ENCODE measurements around the gene RDH11. TPM values are rescaled to one million over a fixed set of nuclear protein-coding genes. Genes with fewer than 3 reads are reported as not detected.

The RDH11 gene
- total and polyA plus RNA-seq, 2 donors (not counting 3 experiments of a cell fraction or from before 2014, with no cell fraction given) = 79.8 to 93.2 TPM

GRCh38 chr14:67722293-67722692 lies 26.7 kb upstream of the RDH11 start:
- no peak overlapping the region for H2AFZ ChIP-seq (ENCODE audit: low read depth, low read length)
- H3K9me3 ChIP-seq (replicated peaks; ENCODE audit: control insufficient read depth, insufficient read depth, low read length) = no peaks in the 10 kb centered on the region
- no peaks in the 10 kb centered on the region for H3K79me2 ChIP-seq (ENCODE audit: control insufficient read depth, insufficient read depth, low read length)
- H3K4me2 ChIP-seq (ENCODE audit: insufficient read depth, low read length) = no peak overlapping the region
- intact Hi-C loops (cut with micrococcal nuclease) = no loop called here
- ChIA-PET CTCF (interaction anchor here (0.6 to 2.0 kb wide), 5 partner anchors 8 to 195 kb away, joined by 3 to 9 read pairs (median 5); partner anchors contain the start of gene PIGH), POLR2A (interaction anchor here (1.3 kb wide), 1 partner anchor 27 kb away, joined by 3 read pairs; the partner anchor contains the start of gene RDH11)
- H4K20me1 ChIP-seq (replicated peaks; ENCODE audit: control insufficient read depth, extremely low read depth, insufficient read depth, low read length) = no peaks in the 10 kb centered on the region
- no TSS peak for BruUV-seq (replicated peaks)
- no peak overlapping the region for H3K27ac ChIP-seq (ENCODE audit: insufficient read depth, low read depth, low read length)
- no peak for FAIRE-seq
- H3K4me1 ChIP-seq (ENCODE audit: control insufficient read depth, extremely low read depth, insufficient read depth, low read length) = no peaks in the 10 kb centered on the region
- dilution Hi-C loops (cut with MboI; ENCODE audit: extremely low pct_ligation_motif_present, low sequenced_read_pairs) = no loop called here
- H3K4me3 ChIP-seq (replicated peaks in 1 of 3; ENCODE audit: insufficient read depth in 1 of 3, low read depth in 1 of 3, low read length in 3 of 3) = no peak overlapping the region
- H3K27me3 ChIP-seq (ENCODE audit: control insufficient read depth in 2 of 2, insufficient read depth in 2 of 2, low read length in 2 of 2) = peaks cover 40 to 41% of the 10 kb centered on the region in 2 experiments
- no peaks in the 10 kb centered on the region for H3K36me3 ChIP-seq (ENCODE audit: control insufficient read depth in 2 of 2, extremely low read depth in 1 of 2, insufficient read depth in 2 of 2, low read length in 2 of 2)
- no peak overlapping the region for H3K9ac ChIP-seq (replicated peaks; ENCODE audit: extremely low read depth, insufficient read depth, low read length)
- no peak for DNase-seq (ENCODE audit: low read depth, low spot score)
- TF ChIP-seq JUN (IDR thresholded peaks at IDR 0.05; ENCODE audit: borderline replicate concordance, insufficient read depth, insufficient read length, low read depth) = no peak
- no peak for TF ChIP-seq FOS (IDR thresholded peaks at IDR 0.05; ENCODE audit: borderline replicate concordance, insufficient read depth, low read length)
- no peak for TF ChIP-seq POLR2A (IDR thresholded peaks at IDR 0.05; ENCODE audit: low read depth, low read length)
- no peak for TF ChIP-seq MYC (IDR thresholded peaks at IDR 0.05; ENCODE audit: low read depth, low read length)
- no peak for TF ChIP-seq CTCF (IDR thresholded peaks at IDR 0.05; ENCODE audit: extremely low read depth in 1 of 2, insufficient read depth in 1 of 2, low read depth in 1 of 2, low read length in 2 of 2)
- no peaks in the 10 kb centered on the region for H3K9me1 ChIP-seq (replicated peaks; ENCODE audit: control insufficient read depth, extremely low read depth, insufficient read depth, low read length)

- H2AFZ ChIP-seq (ENCODE audit: low read depth, low read length) = no peak overlapping the region
- no peaks in the 10 kb centered on the region for H3K79me2 ChIP-seq (ENCODE audit: control insufficient read depth, insufficient read depth, low read length)
- peaks cover 39% of the 10 kb centered on the region in 2 experiments for H3K27me3 ChIP-seq (ENCODE audit: control insufficient read depth in 2 of 2, insufficient read depth in 2 of 2, low read length in 2 of 2)
- H3K9me3 ChIP-seq (replicated peaks; ENCODE audit: control insufficient read depth, insufficient read depth, low read length) = no peaks in the 10 kb centered on the region
- H4K20me1 ChIP-seq (replicated peaks; ENCODE audit: control insufficient read depth, extremely low read depth, insufficient read depth, low read length) = no peaks in the 10 kb centered on the region
- H3K9ac ChIP-seq (replicated peaks; ENCODE audit: extremely low read depth, insufficient read depth, low read length) = no peak overlapping the region
- no peak overlapping the region for H3K4me2 ChIP-seq (ENCODE audit: insufficient read depth, low read length)
- POLR2A ChIA-PET = no interaction called here
- no TSS peak for BruUV-seq (replicated peaks)
- dilution Hi-C loops (cut with MboI; ENCODE audit: extremely low pct_ligation_motif_present, low sequenced_read_pairs) (no loop called here), intact Hi-C loops (cut with micrococcal nuclease) (no loop called here)
- no peak overlapping the region for H3K4me3 ChIP-seq (replicated peaks in 1 of 3; ENCODE audit: insufficient read depth in 1 of 3, low read depth in 1 of 3, low read length in 3 of 3)
- no peaks in the 10 kb centered on the region for H3K4me1 ChIP-seq (ENCODE audit: control insufficient read depth, extremely low read depth, insufficient read depth, low read length)
- H3K27ac ChIP-seq (ENCODE audit: insufficient read depth, low read depth, low read length) = no peak overlapping the region
- H3K36me3 ChIP-seq (ENCODE audit: control insufficient read depth in 2 of 2, extremely low read depth in 1 of 2, insufficient read depth in 2 of 2, low read length in 2 of 2) = no peaks in the 10 kb centered on the region
- no peaks in the 10 kb centered on the region for H3K9me1 ChIP-seq (replicated peaks; ENCODE audit: control insufficient read depth, extremely low read depth, insufficient read depth, low read length)
- DNase-seq (ENCODE audit: low read depth, low spot score) = no peak
- FAIRE-seq = no peak
- CTCF ChIA-PET = interaction anchor here (0.6 to 2.0 kb wide), 4 partner anchors 9 to 195 kb away, joined by 3 to 9 read pairs (median 6); no protein-coding TSS in a partner anchor
- TF ChIP-seq POLR2A (IDR thresholded peaks at IDR 0.05; ENCODE audit: low read depth, low read length) (no peak), JUN (IDR thresholded peaks at IDR 0.05; ENCODE audit: borderline replicate concordance, insufficient read depth, insufficient read length, low read depth) (no peak), EZH2 (IDR thresholded peaks at IDR 0.05; ENCODE audit: borderline replicate concordance, low read depth, low read length, severe bottlenecking) (no peak), FOS (IDR thresholded peaks at IDR 0.05; ENCODE audit: borderline replicate concordance, insufficient read depth, low read length) (no peak), CTCF (IDR thresholded peaks at IDR 0.05; ENCODE audit: extremely low read depth in 1 of 2, insufficient read depth in 1 of 2, low read depth in 1 of 2, low read length in 2 of 2) (no peak), GATA2 (IDR thresholded peaks at IDR 0.05; ENCODE audit: insufficient read depth, insufficient read length, low read depth, low read length) (no peak), POLR2AphosphoS5 (IDR thresholded peaks at IDR 0.05; ENCODE audit: insufficient read depth, low read depth, low read length) (no peak), MYC (IDR thresholded peaks at IDR 0.05; ENCODE audit: low read depth, low read length) (no peak)
- TF ChIP-seq, protein P1, sequence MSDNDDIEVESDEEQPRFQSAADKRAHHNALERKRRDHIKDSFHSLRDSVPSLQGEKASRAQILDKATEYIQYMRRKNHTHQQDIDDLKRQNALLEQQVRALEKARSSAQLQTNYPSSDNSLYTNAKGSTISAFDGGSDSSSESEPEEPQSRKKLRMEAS (IDR thresholded peaks at IDR 0.05; ENCODE audit: insufficient read depth, insufficient read length) = no peak
Observed at GRCh38 chr14:67721875-67722274, 26.3 kb upstream of the RDH11 start.

Measured in endothelial cell of umbilical vein (primary cell).